ENCODE results near the gene SLC30A10. TPM values are rescaled to one million over a fixed set of nuclear protein-coding genes. Genes with fewer than 3 reads are reported as not detected.

SLC30A10 gene
- polyA plus RNA-seq, 1 donor (not counting 4 experiments of a cell fraction or from before 2014, with no cell fraction given), result 0.03 TPM

GRCh38 chr1:219913005-219913770 is 15.2 kb downstream of the SLC30A10 start:
- no peak overlapping the region for H3K9ac ChIP-seq (ENCODE audit: control insufficient read depth, extremely low read depth, insufficient read depth, low read length)
- no peaks in the 10 kb centered on the region for H3K36me3 ChIP-seq (ENCODE audit: control insufficient read depth in 2 of 2, extremely low read depth in 1 of 2, insufficient read depth in 2 of 2, low read length in 2 of 2)
- DNase-seq (ENCODE audit: low read depth, low spot score) (no peak), FAIRE-seq (no peak)
- H3K4me3 ChIP-seq (ENCODE audit: control insufficient read depth in 2 of 3, extremely low read depth in 1 of 3, insufficient read depth in 2 of 3, low read depth in 1 of 3, low read length in 3 of 3), result no peak overlapping the region
- no peaks in the 10 kb centered on the region for H4K20me1 ChIP-seq (ENCODE audit: control insufficient read depth, extremely low read depth, insufficient read depth, low read length)
- no peaks in the 10 kb centered on the region for H3K27me3 ChIP-seq (ENCODE audit: control insufficient read depth, extremely low read depth, insufficient read depth, low read length)
- H3K4me2 ChIP-seq (ENCODE audit: control insufficient read depth, extremely low read depth, insufficient read depth, low read depth, low read length), result no peak overlapping the region
- H3K4me1 ChIP-seq (ENCODE audit: control insufficient read depth, extremely low read depth, insufficient read depth, low read length), result no peaks in the 10 kb centered on the region
- H3K9me1 ChIP-seq (ENCODE audit: control insufficient read depth, extremely low read depth, insufficient read depth, low read length), result no peaks in the 10 kb centered on the region
- H3K9me3 ChIP-seq (ENCODE audit: control insufficient read depth, low read depth, low read length), result no peaks in the 10 kb centered on the region
- H3K79me2 ChIP-seq (ENCODE audit: control insufficient read depth, insufficient read depth, low read length), result no peaks in the 10 kb centered on the region
- TF ChIP-seq CTCF (optimal IDR thresholded peaks at IDR 0.05 in 1 of 3, IDR thresholded peaks at IDR 0.05 in 1 of 3, conservative IDR thresholded peaks at IDR 0.05 in 1 of 3; ENCODE audit: extremely low read depth in 1 of 3, insufficient read depth in 2 of 3, low read length in 3 of 3) (no peak), EZH2 (IDR thresholded peaks at IDR 0.05; ENCODE audit: low read length) (no peak)
- H3K27ac ChIP-seq (ENCODE audit: control insufficient read depth, insufficient read depth, low read length), result no peak overlapping the region
- no peak overlapping the region for H2AFZ ChIP-seq (ENCODE audit: control insufficient read depth, low read length)
- dilution Hi-C loops (cut with MboI; ENCODE audit: extremely low pct_ligation_motif_present, low sequenced_read_pairs), result no loop called here

GRCh38 chr1:219910716-219911115 is 17.6 kb downstream of the SLC30A10 start:
- Histone ChIP-seq H3K27me3 (ENCODE audit: control insufficient read depth, extremely low read depth, insufficient read depth, low read length) (no peaks in the 10 kb centered on the region), H3K79me2 (ENCODE audit: control insufficient read depth, insufficient read depth, low read length) (no peaks in the 10 kb centered on the region), H3K4me2 (ENCODE audit: control insufficient read depth, extremely low read depth, insufficient read depth, low read depth, low read length) (no peak overlapping the region), H3K9me3 (ENCODE audit: control insufficient read depth, low read depth, low read length) (no peaks in the 10 kb centered on the region), H3K4me1 (ENCODE audit: control insufficient read depth, extremely low read depth, insufficient read depth, low read length) (no peaks in the 10 kb centered on the region), H2AFZ (ENCODE audit: control insufficient read depth, low read length) (no peak overlapping the region), H3K9me1 (ENCODE audit: control insufficient read depth, extremely low read depth, insufficient read depth, low read length) (no peaks in the 10 kb centered on the region), H3K4me3 (ENCODE audit: control insufficient read depth in 2 of 3, extremely low read depth in 1 of 3, insufficient read depth in 2 of 3, low read depth in 1 of 3, low read length in 3 of 3) (no peak overlapping the region), H3K9ac (ENCODE audit: control insufficient read depth, extremely low read depth, insufficient read depth, low read length) (no peak overlapping the region), H3K36me3 (ENCODE audit: control insufficient read depth in 2 of 2, extremely low read depth in 1 of 2, insufficient read depth in 2 of 2, low read length in 2 of 2) (no peaks in the 10 kb centered on the region), H4K20me1 (ENCODE audit: control insufficient read depth, extremely low read depth, insufficient read depth, low read length) (no peaks in the 10 kb centered on the region), H3K27ac (ENCODE audit: control insufficient read depth, insufficient read depth, low read length) (no peak overlapping the region)
- dilution Hi-C loops (cut with MboI; ENCODE audit: extremely low pct_ligation_motif_present, low sequenced_read_pairs), result no loop called here
- DNase-seq (ENCODE audit: low read depth, low spot score) (no peak), FAIRE-seq (no peak)
- TF ChIP-seq CTCF (optimal IDR thresholded peaks at IDR 0.05 in 1 of 3, IDR thresholded peaks at IDR 0.05 in 1 of 3, conservative IDR thresholded peaks at IDR 0.05 in 1 of 3; ENCODE audit: extremely low read depth in 1 of 3, insufficient read depth in 2 of 3, low read length in 3 of 3), result no peak

Data from keratinocyte (primary cell).